ENCODE data around the gene TPRN. TPM values are rescaled to one million over a fixed set of nuclear protein-coding genes. Genes with fewer than 3 reads are reported as not detected.

TPRN gene
- total RNA-seq, 1 donor from 2014 or later, result 18.0 TPM

DNA sequence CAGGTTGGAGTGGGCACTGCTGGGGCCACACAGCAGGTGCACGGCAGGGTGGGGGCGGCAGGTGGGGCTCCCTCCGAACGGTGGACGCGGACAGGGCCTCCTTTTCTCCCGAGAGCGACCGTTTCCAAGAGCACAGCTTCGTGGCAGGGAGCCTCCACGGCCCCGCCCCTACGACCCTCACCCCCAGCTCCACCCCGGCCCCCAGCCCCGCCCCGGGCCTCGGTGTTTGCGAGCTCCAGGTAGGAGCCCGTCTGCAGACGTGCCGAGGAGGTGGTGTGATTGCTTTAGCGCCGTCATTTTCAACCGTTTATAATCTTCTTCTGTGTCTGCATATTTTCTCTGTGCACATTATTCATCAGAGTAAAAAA is 52.8 kb downstream of the TPRN start:
- TF ChIP-seq, protein P1, sequence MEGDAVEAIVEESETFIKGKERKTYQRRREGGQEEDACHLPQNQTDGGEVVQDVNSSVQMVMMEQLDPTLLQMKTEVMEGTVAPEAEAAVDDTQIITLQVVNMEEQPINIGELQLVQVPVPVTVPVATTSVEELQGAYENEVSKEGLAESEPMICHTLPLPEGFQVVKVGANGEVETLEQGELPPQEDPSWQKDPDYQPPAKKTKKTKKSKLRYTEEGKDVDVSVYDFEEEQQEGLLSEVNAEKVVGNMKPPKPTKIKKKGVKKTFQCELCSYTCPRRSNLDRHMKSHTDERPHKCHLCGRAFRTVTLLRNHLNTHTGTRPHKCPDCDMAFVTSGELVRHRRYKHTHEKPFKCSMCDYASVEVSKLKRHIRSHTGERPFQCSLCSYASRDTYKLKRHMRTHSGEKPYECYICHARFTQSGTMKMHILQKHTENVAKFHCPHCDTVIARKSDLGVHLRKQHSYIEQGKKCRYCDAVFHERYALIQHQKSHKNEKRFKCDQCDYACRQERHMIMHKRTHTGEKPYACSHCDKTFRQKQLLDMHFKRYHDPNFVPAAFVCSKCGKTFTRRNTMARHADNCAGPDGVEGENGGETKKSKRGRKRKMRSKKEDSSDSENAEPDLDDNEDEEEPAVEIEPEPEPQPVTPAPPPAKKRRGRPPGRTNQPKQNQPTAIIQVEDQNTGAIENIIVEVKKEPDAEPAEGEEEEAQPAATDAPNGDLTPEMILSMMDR (IDR thresholded peaks at IDR 0.05; ENCODE audit: borderline replicate concordance), result no peak
- Histone ChIP-seq H3K36me3 (no peaks in the 10 kb centered on the region), H3K4me3 (no peak overlapping the region), H3K4me1 (no peaks in the 10 kb centered on the region), H3K27me3 (ENCODE audit: low read depth) (peaks cover 70% of the 10 kb centered on the region), H3K27ac (replicated peaks) (no peak overlapping the region), H3K9me3 (replicated peaks) (no peaks in the 10 kb centered on the region)
- intact Hi-C loops (cut with micrococcal nuclease), result no loop called here
- no peak for DNase-seq

DNA sequence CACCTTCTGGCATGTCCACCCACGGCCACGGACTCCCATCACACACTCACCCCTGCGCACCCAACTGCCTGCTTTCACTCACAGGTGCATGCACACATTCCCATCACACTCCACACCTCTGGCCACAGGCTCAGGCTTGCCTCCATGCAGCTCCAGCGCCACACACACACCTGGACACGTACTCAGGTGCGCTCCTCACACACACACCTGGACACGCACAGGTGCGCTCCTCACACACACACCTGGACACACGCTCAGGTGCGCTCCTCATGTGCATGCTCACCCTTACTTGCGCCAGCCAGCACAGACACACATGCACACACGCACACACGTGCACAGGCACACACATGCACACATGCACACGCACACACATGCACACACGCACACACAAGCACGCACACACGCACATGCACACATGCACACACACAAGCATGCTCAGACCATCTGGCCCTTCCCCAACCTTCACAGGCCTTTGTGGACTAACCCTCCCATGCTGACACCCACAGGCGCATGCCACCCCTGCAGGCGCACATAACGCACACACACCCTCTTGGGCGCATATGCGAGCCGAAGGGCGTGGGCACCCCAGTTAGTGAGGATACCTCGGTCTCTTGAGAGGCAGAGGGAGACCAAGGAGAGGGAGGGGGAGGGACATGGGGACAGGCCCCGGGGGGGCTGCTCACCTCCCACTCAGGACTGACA is 53.3 kb downstream of the TPRN start:
- DNase-seq, result no peak
- no peaks in the 10 kb centered on the region for H3K9me3 ChIP-seq (replicated peaks)
- H3K4me1 ChIP-seq, result no peaks in the 10 kb centered on the region
- TF ChIP-seq, protein P1 (IDR thresholded peaks at IDR 0.05; ENCODE audit: borderline replicate concordance), result no peak
- intact Hi-C loops (cut with micrococcal nuclease), result no loop called here
- peaks cover 72% of the 10 kb centered on the region for H3K27me3 ChIP-seq (ENCODE audit: low read depth)
- H3K36me3 ChIP-seq, result no peaks in the 10 kb centered on the region
- no peak overlapping the region for H3K27ac ChIP-seq (replicated peaks)
- H3K4me3 ChIP-seq, result no peak overlapping the region

DNA sequence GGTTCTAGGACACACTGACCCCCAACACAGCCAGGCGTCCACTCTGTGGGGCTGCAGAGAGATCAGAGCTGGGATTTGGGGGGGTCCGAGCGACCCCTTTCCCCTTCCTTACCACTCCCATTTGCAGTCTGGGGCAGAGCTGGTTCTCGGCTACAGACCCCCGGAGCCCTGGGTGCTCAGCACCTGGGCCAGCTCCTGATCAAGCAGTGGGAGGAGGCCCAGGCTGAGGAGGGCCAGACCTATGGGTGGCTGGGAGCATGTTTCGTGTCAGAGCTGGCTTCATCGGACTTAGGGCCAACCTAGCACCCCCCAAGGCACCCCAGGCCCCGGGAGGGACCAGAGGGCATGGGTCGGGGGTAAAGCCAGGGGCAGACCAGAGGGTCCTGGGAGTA is 54.0 kb downstream of the TPRN start:
- no peaks in the 10 kb centered on the region for H3K36me3 ChIP-seq
- intact Hi-C loops (cut with micrococcal nuclease), result no loop called here
- H3K27ac ChIP-seq (replicated peaks), result no peak overlapping the region
- peaks cover 79% of the 10 kb centered on the region for H3K27me3 ChIP-seq (ENCODE audit: low read depth)
- H3K4me1 ChIP-seq, result no peaks in the 10 kb centered on the region
- no peaks in the 10 kb centered on the region for H3K9me3 ChIP-seq (replicated peaks)
- no peak for DNase-seq
- no peak overlapping the region for H3K4me3 ChIP-seq
- TF ChIP-seq, protein P1 (IDR thresholded peaks at IDR 0.05; ENCODE audit: borderline replicate concordance), result no peak

DNA sequence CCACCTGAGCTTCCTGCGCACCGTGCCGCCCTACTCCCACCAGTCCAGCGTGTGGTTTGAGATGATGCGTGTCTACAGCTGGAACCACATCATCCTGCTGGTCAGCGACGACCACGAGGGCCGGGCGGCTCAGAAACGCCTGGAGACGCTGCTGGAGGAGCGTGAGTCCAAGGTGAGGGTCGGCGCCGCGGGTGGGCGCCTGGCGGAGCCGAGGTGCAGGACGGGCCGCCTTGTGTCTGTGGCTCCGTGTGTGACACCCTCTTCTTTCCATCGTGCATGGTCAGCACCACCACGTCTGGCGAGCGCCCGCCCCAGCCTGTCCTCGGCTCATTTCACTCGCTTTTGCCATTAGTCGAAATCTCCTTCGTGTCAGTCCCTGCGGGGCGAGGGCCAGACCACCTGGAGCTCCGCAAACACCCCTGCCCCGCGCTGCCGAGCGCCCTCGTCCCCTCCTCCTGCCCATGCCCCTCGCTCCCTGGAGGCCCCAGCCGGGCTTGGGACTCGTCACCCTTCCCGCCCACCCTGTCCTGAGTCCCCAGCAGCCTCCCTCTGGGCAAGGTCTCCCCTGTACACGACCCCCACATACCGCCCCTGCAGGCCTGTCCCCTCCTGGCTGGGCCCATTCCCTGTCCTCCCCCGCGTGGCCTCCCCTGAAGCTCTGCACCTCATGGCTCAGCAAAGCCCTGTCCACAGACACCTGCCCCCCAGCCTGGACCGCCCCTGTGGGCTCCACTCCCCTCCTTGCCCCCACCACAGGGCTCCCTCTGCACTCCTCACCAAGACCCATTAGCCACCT is 54.6 kb downstream of the TPRN start:
- Histone ChIP-seq H3K36me3 (no peaks in the 10 kb centered on the region), H3K27ac (replicated peaks) (no peak overlapping the region), H3K27me3 (ENCODE audit: low read depth) (peaks cover 85% of the 10 kb centered on the region), H3K4me1 (no peaks in the 10 kb centered on the region), H3K9me3 (replicated peaks) (no peaks in the 10 kb centered on the region), H3K4me3 (no peak overlapping the region)
- intact Hi-C loops (cut with micrococcal nuclease), result no loop called here
- TF ChIP-seq, protein P1 (IDR thresholded peaks at IDR 0.05; ENCODE audit: borderline replicate concordance), result no peak
- no peak for DNase-seq

DNA sequence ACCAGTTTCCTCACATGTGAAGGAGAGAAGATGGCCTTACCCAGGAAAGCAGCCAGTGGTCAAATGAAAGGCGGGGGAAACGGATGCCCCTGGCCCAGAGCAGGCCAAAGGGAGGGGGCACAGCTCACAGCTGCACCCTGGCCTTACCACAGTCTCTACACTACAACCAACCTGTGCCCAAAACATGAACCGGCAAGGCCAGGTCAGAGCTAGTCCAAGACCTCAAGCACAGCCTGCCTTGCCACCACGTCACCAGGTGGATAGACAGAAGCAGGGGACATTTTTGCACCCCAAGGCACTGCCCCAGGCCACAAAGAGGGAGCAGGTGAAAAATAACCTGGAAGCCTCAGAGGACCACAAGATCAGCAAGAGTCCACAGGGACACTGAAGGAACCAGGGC is 57.1 kb downstream of the TPRN start:
- Histone ChIP-seq H3K36me3 (no peaks in the 10 kb centered on the region), H3K27me3 (ENCODE audit: low read depth) (peaks cover 92% of the 10 kb centered on the region), H3K4me3 (no peak overlapping the region), H3K27ac (replicated peaks) (no peak overlapping the region), H3K4me1 (peaks cover 6% of the 10 kb centered on the region), H3K9me3 (replicated peaks) (no peaks in the 10 kb centered on the region)
- TF ChIP-seq, protein P1 (IDR thresholded peaks at IDR 0.05; ENCODE audit: borderline replicate concordance), result no peak
- intact Hi-C loops (cut with micrococcal nuclease), result no loop called here
- DNase-seq, result no peak
